SK-N-MC (cell line): ENCODE results near the gene AK6.

Experiments
- EZH2 ChIP-seq: fragments of 200-600 bp; sonication (generic); IDR thresholded peaks from one replicate; pipeline ENCODE4 v1.6.1; 2017; ENCODE audit warnings: antibody characterized with exemption
- FOXP2 ChIP-seq: optimal IDR thresholded peaks from 2 replicates; pipeline ENCODE3; 2011; ENCODE audit warnings: mild to moderate bottlenecking, moderate library complexity; ENCODE audit not compliant: insufficient read depth; ENCODE audit errors: extremely low read length, control extremely low read depth
- POLR2AphosphoS5 ChIP-seq: IDR thresholded peaks from 2 replicates; pipeline ENCODE4 v1.6.1; 2012; ENCODE audit warnings: mild to moderate bottlenecking, low read depth, low read length, borderline replicate concordance

- TF ChIP-seq EZH2 (no peak), POLR2AphosphoS5 (no peak), FOXP2 (no peak)
These were observed 5.7 kb upstream of the AK6 start for GRCh38 chr5:69374911-69375446.
